HG03066 (cell line): ENCODE results near the gene SLC12A1.
"Not testable (repeated sequence)": the region's sequence is repeated elsewhere in the genome, so short reads cannot be mapped to it uniquely, and the experiment has no call there.

Source experiments
- ATAC-seq: cut with Tn5 transposase; IDR thresholded peaks from one replicate; pipeline ENCODE4 v1.9.1; 2021; ENCODE audit warnings: low read depth; ENCODE audit not compliant: unreplicated experiment

The SLC12A1 gene

DNA sequence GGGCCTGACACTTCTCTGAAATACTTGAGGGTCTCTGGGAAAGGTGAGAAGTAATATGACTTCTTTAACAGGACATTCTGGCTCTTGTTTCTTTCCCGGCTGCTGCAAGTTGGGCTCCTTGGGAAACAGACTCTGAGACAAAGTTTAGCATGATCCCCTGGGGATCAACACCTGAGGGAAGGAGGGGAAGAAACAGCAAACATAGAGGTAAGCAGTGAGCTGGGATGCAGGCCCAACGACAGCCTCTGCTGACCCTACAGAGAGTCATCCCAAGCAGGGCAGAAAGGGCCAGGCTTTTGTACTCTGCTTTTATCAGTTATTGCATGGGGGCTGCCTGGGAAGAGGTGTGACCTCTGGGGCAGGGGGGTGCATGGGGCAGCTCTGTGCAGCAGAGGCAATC is 98.3 kb downstream of the SLC12A1 start:
- no peak for ATAC-seq

DNA sequence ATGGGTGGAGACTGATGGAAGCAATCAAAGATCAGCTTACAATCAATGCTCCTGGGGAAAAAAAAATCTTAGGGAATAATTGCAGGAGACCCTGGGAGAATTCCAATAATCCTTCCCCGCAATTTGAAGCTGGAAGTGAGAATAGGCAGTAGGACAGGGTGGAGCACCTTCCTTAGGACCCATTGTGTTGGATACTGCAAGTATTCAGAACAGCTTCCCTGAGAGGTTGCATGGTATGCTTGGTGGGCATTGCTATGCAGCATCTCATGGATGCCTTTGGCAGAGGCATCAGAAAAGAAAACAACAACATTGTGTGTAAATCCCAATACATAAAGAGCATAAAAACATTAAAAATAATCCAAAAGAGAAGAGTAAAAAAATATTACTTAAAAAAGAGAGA is 100.5 kb downstream of the SLC12A1 start:
- ATAC-seq = no peak

DNA sequence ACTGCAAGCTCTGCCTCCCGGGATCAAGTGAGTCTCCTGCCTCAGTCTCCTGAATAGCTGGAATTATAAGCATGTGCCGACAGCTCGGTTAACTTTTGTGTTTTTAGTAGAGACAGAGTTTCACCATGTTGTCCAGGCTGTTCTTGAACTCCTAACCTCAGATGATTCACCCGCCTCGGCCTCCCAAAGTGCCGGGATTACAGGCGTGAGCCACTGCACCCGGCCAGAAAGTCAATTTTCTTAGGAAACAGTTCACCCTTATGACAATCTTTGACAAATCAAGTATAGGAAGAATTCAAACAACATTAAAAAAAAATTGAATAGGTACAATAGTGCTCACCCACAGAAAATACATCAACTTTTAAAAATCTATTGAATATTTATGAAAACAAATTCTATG is 101.5 kb downstream of the SLC12A1 start:
- no peak for ATAC-seq

DNA sequence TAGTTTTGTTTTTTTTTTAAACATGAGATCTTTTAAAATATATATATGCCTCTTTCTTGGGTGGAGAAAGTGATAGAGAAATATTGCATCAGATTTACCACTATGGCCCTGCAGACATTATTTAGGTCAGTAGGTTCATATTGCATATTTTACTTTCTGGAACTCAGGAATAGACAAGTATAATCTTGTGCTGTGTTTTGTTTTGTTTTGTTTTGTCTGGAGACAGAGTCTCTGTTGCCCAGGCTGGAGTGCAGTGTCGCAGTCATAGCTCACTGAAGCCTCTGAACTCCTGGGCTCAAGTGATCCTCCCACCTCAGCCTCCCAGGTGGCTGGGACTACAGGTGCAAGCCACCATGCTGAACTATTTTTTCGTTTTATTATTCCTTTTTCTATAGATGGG is 103.6 kb downstream of the SLC12A1 start:
- ATAC-seq = no peak

DNA sequence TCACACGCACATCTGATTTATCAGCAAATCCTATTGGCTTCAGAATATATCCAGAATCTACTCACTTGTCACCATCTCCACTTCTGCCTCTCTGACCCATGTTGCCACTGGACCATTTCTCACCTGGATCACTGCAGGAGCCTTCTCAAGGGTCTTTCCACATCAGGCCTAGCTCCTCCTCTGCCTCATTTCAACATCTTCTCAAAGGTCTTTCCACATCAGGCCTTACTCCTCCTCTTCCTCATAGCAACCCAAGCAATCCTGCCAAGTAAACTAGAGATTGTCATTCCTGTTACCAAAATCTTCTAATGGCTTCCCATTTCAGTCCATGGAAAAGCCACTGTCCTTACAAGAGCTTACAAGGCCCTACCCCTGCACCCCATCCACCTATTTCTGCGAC is 107.1 kb downstream of the SLC12A1 start:
- ATAC-seq = no peak

DNA sequence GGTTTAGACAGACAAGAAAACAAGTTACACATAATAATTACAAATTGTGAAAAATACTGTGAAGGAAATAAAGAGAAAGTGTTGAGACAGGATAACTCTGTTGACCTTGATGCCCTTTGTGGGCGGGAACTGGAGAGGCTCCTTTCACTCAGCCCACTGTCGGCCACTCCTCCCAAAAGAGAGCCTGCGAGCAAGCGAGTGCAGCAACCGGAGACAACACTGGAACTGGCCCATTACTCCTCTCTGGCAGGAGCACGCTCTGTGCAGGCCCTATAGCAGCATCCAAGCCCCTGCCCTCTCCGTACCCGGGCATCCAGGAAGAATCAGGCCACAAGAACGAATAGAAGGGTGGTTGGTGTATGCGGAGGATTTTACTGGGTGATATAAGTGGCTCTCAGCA is 108.9 kb downstream of the SLC12A1 start:
- ATAC-seq = no peak

DNA sequence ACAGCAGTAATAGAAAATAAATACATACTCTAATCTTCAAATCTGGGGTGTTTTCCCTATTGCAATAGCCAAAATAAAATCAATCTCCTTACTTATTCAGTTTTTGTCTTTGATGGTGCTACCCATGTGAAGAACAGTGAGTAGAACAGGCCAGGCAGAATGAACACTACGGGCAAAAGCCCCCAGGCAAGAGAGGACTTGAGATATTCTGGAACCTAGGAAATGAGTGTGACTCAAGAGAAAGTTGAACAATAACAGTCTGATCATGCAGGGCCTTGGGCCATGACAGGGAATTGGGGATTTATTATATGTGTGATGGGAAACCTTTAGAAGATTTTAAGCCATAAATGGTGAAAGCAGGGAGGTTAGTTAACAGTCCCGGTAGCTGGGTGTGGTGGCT is 111.1 kb downstream of the SLC12A1 start:
- no peak for ATAC-seq

DNA sequence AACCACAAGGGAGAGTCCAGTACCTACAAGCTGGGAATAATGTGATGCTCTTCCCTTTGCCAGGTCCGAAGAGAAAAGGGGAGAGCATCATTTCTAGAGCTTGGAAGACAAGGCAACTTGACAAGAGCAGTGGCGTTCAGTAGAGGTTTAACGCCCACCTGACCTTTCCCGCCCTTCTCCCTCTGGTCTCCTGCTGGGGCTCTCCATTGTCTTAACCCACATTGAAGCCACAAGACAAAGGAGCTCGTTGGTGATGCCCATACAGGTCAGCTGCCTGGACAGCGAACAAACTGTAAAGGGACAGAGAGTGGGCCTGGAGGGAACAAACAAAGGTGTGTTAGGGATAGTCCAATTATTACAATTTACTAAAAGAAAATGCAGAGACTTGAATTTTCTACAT is 112.0 kb downstream of the SLC12A1 start:
- no peak for ATAC-seq

DNA sequence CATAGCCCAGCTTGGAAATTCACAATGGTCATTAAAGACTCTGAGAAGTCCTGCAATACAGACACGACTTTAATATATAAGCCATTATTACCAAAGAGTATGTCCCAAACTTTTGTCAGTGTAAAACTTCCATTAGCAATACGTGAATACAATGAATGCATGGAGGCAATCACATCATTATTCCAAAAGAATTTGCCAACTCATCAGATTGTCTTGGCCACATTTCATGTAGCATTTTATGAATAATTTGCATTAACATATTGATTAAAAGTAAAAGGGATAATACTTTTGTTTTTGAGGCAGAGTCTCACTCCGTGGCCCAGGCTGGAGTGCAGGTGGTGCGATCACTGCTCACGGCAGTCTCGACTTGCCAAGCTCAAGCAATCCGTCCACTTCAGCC is 117.2 kb downstream of the SLC12A1 start:
- no peak for ATAC-seq

DNA sequence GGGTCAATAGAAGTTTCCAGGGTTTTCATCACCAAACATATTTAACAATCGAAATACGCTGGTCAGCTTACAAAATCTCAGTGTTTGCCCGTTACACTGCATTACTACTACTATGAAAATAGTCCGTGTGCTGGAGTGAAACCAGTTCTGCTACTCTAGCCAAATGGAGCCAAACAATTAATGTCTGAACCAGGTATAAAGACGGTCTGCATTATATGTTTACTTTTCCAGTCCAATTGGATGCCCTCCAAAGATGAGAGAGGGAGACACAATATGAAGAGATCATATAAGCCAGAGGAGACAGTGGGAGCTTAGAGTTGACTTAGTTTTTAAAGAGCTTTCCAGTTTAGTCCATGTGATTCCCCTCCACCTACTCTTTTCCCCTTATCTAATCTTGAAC is 118.8 kb downstream of the SLC12A1 start:
- no peak for ATAC-seq

DNA sequence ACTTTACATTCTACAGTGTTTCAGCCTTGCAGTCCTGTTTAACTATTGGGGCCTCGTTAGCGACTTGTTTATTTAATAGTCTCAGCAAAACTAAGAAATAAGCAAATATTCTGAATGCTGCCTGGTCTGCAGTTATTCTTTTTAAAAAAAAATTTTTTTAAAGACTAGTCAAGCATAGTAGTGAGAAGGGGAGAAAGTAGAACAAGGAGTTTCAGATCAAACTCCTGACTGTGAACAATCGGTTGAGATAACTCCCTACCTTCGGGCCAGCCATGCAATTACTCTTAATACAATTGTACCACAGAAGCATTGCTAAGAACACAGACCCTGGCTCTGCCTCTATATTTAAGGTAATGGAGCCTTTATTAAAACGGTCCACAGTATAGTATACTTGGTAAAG is 119.3 kb downstream of the SLC12A1 start:
- no peak for ATAC-seq

DNA sequence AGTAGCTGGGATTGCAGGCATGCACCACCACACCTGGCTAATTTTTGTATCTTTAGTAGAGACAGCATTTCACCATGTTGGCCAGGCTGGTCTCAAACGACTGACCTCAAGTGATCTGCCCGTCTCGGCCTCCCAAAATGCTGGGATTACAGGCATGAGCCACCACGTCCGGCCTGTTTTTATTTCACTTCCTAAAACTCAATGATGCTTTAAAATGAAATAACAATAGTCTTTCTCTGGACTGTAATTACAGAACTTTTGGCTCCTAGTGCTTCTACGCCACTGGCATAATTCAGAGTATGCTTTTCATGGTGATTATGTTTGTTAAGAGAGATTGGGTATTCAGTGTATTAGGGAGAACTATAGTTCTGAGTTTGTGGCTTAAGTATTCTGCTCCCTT is 120.1 kb downstream of the SLC12A1 start:
- not testable (repeated sequence) for ATAC-seq

DNA sequence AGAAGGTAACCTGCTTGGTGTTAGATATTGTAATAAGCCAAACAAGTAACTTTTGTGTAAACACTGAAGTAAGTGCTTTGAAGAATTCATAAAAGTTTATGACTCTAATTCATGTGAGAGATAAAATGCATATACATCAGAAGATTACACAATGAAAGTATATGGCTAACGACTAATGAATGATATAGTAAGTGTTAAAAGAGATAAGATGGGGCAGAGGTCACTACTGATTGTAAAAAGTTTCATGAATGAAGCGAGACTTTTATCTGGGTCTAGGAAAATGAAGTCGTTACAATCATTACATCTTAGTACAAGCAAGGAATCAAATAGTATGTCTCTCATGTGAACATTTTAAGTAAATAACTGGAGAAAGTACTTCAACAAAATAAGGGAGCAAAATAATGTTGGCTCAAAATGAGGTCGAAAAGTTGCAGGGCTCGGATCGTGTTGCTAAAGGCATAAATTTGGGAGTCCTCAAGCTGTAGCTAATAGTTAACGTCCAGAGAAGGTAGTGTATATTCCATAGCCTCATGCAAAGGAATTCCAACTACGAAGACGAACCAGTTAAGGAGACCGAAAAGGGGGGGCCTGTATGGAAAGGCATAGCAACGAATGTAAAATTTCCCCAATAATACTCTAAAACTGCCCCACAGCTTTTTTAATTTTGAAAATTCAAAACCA is 124.1 kb downstream of the SLC12A1 start:
- ATAC-seq = no peak

DNA sequence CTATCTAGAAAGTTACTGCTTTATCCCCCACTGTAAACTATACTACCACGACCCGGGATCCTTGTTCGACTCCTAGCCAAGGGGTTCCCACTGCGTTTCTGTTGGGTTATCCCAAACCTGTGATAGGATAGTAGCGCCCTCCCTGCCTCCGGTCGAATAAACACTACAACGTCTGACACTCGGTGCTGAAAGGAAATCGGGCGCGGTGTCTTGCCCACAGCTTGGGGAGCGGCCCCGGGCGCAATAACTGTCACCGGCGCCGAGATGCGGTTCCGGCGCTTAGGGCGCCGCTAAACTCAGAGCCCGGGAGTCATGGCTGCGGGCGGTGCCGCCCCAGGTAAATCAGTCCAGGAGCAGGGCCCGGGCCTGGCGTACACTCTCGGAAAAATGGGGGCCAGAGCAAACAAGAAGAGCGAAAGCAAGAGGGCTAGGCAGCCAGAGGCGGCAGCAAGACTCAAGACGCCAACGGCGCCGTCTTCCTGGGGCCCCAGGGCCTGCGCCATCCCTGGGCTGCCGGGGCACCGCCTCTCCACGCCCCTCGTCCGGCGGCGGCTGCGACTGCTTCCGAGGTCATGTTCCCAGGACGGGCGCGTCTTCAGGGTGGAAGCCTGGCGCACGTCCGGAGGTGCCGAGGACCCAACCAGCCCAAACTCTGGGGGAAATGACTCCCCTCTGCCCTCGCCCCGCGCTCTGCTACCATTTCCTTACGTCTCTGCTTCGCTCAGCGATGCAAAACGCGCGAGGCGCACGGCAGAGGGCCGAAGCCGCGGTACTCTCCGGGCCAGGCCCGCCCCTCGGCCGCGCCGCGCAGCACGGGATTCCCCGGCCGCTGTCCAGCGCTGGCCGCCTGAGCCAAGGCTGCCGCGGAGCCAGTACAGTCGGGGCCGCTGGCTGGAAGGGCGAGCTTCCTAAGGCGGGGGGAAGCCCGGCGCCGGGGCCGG is 125.0 kb downstream of the SLC12A1 start, which contains the start of gene DUT:
Gene DUT (plus strand): TSS at position 575 of the 941 bp plus-strand sequence. CDS start 87 bp downstream, at position 662.
- ATAC-seq = peak; percentile 83

DNA sequence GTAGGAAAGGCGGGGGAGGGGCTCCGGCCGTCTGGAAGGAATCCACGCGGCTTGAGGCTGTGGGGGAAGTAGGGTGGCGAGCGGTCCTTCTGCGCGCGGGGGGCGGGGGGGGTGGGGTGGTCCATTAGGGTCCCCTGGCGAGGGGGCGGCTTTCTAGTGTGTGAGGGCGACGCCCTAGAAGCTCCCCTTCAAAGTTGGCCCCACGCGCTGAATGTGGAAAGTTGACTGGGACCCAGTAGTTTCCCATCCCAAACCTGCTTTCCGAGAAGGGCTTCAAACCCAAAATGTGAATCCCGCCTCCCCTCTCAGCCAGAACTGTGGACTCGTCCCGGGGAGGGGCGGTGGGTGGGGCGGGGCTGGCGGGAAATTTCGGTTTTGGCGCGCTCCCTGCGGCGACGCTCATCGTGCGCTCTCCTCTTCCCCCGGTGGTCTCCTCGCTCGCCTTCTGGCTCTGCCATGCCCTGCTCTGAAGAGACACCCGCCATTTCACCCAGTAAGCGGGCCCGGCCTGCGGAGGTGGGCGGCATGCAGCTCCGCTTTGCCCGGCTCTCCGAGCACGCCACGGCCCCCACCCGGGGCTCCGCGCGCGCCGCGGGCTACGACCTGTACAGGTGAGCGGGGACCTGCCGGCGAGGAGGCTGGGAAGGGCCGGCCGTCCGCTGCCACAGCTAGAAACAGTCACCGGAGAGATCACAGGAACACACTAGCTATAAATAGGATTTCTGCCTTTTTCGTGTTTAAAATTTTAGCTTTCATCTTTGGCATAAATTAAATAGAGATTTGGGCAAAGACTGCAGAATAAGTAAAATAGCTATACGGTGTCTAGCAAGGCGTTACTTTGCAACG is 125.9 kb downstream of the SLC12A1 start:
- peak; percentile 50 for ATAC-seq

DNA sequence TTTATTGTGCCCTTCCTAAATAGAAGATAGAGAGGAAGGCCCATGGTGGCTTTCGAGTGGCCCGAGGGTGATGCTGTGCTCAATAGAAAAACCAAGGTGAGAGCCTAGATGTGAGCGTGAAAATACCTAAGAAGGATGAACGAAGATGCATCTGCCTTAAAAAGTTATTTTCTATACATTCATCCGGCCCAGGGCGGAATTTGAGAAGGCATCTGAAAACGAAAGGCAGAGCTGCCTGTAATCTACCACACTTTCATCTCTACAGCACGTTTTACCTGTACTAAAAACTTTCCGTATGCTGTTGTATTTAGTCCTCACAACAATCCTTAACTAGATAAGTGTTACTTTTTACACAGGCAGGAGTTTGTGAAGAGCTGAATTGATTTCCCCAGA is 126.5 kb downstream of the SLC12A1 start:
- ATAC-seq = no peak

DNA sequence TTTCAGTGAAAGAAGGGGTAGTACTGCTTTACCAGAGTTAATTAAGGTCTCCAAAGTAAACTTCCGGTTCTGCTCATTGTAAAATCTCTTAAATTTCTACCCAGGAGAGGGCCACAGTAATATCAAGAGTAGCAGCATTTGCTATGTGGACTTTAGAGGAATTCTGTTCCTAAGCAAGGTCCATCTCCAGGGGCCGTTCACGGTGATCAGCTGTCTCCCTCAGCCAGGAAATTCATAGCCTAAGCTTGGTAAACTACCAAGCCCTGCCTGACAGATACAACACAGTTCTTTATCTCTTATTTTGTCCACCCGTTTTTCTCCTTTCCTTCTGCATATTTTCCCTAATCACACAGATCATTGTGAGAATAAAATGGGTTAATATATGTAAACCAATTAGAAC is 127.4 kb downstream of the SLC12A1 start:
- no peak for ATAC-seq

DNA sequence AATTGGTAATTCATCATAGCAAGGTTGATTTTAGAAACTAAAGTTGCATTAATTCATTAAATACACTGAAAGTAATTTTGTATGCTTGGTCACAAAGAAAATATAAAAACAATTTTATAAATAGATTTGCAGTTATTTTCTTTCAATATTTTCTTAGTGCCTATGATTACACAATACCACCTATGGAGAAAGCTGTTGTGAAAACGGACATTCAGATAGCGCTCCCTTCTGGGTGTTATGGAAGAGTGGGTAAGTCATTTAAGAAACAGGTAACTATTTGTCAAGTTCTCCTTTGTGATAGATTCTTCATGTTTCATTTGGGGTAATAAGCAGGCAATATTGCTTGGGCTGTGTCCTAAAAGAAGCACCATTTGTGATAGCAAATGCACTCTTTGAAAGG is 128.2 kb downstream of the SLC12A1 start:
- no peak for ATAC-seq

DNA sequence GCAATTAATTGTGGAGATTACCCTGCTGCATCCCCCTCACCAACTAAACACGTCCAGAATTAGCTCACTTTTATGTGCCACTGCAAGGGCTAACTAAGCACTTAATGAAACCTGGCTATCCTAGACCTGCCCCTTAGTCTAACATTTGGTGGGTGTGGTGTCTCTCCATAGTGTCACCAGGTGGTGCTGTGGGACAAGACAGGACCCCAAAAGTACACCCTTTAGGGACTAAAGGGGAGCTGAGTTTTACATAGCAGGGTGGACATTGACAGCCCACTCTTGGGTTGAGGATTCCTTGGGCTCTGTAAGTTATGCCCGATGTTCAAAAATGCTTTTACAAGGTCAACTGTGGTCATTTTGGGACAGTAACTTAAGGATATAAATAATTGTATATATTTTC is 130.8 kb downstream of the SLC12A1 start:
- ATAC-seq = no peak

DNA sequence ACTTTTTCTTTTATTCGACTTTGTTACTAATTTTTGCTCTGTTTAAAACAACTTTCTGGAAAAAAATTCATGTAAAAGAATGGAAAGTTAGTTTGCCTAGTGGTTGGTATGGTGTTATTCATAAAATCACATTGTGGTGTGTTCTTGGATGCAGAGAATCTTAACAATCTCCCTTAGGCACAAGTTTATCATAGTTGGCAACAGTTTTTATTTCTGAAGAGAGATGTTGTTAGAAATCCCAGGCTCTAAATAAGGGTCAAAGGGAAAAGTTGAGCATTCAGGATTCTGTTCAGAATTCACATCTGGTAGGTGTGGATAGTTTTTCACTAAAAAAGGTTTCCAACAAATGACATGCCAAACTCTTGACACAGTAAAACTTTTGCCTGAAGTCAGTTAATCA is 131.5 kb downstream of the SLC12A1 start:
- ATAC-seq = no peak

DNA sequence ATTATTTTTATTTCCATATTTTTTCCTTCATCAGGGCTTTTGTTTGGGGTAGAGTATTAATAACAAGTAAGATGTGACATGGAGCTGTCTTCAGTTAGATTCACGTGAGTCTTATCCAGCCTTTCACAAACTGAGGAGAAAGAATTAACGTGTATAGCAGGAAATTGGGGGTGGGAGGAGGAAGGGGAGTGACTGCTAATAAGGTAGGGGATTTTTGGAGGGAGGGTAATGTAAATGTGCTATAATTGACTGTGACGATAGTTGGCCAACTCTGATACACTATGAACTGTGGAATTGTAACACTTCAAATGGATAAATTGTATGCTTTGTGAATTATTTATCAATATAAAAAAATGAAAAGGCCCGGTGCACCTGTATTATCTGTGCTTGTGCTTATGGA is 134.0 kb downstream of the SLC12A1 start:
- no peak for ATAC-seq
